ENCODE results near the gene GCK. TPM values are rescaled to one million over a fixed set of nuclear protein-coding genes. Genes with fewer than 3 reads are reported as not detected.

GCK gene
- total and polyA plus RNA-seq, 2 of the 13 experiments (the other 11 are each of a cell fraction or from before 2014, with no cell fraction given): not detected

- TF ChIP-seq, protein P1, sequence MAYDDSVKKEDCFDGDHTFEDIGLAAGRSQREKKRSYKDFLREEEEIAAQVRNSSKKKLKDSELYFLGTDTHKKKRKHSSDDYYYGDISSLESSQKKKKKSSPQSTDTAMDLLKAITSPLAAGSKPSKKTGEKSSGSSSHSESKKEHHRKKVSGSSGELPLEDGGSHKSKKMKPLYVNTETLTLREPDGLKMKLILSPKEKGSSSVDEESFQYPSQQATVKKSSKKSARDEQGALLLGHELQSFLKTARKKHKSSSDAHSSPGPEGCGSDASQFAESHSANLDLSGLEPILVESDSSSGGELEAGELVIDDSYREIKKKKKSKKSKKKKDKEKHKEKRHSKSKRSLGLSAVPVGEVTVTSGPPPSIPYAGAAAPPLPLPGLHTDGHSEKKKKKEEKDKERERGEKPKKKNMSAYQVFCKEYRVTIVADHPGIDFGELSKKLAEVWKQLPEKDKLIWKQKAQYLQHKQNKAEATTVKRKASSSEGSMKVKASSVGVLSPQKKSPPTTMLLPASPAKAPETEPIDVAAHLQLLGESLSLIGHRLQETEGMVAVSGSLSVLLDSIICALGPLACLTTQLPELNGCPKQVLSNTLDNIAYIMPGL (CRISPR knock-in tag; IDR thresholded peaks at IDR 0.05; ENCODE audit: borderline replicate concordance in 1 of 2, low read depth in 1 of 2): peak; percentile 49 to 57; a peak in 1 of 4 replicates
- TF ChIP-seq ARNTL (CRISPR knock-in tag; IDR thresholded peaks at IDR 0.05) (peak; percentile 63), PRDM10 (CRISPR knock-in tag; IDR thresholded peaks at IDR 0.05; ENCODE audit: low read depth) (no peak), ZNF589 (CRISPR knock-in tag; conservative IDR thresholded peaks at IDR 0.05) (no peak; the same call in 1 of the 2 replicates), MIER3 (CRISPR knock-in tag; IDR thresholded peaks at IDR 0.05; ENCODE audit: borderline replicate concordance) (no peak), TEAD3 (CRISPR knock-in tag; optimal IDR thresholded peaks at IDR 0.05; ENCODE audit: borderline replicate concordance) (peak; percentile 60), U2AF2 (IDR thresholded peaks at IDR 0.05; ENCODE audit: low read depth, low read length) (no peak), TFE3 (CRISPR knock-in tag; IDR thresholded peaks at IDR 0.05) (peak; percentile 76; the same call in 1 of the 2 replicates), SMAD9 (CRISPR knock-in tag; IDR thresholded peaks at IDR 0.05) (0 out of 2 replicates have a peak, but pooled peaks have one; percentile 82), FOXP4 (CRISPR knock-in tag; IDR thresholded peaks at IDR 0.05) (no peak), ZNF616 (CRISPR knock-in tag; IDR thresholded peaks at IDR 0.05; ENCODE audit: low read depth) (peak; percentile 90), NFYB (CRISPR knock-in tag; IDR thresholded peaks at IDR 0.05) (no peak), HDAC2 (CRISPR knock-in tag; IDR thresholded peaks at IDR 0.05) (no peak), U2AF1 (optimal IDR thresholded peaks at IDR 0.05; ENCODE audit: low read depth, low read length) (no peak), ZNF230 (CRISPR knock-in tag; IDR thresholded peaks at IDR 0.05) (0 out of 2 replicates have a peak, but pooled peaks have one; percentile 71), MYC (CRISPR knock-in tag; IDR thresholded peaks at IDR 0.05; ENCODE audit: borderline replicate concordance) (peak; percentile 93), GLMP (CRISPR knock-in tag; IDR thresholded peaks at IDR 0.05; ENCODE audit: borderline replicate concordance) (no peak)
- TF ChIP-seq, protein P2, sequence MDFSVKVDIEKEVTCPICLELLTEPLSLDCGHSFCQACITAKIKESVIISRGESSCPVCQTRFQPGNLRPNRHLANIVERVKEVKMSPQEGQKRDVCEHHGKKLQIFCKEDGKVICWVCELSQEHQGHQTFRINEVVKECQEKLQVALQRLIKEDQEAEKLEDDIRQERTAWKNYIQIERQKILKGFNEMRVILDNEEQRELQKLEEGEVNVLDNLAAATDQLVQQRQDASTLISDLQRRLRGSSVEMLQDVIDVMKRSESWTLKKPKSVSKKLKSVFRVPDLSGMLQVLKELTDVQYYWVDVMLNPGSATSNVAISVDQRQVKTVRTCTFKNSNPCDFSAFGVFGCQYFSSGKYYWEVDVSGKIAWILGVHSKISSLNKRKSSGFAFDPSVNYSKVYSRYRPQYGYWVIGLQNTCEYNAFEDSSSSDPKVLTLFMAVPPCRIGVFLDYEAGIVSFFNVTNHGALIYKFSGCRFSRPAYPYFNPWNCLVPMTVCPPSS (IDR thresholded peaks at IDR 0.05): no peak
These were observed 32.1 kb upstream of the GCK start (continued) for GRCh38 chr7:44221231-44221791.

Measured in HepG2 (cell line).